ENCODE measurements around the gene ATF7IP2. TPM values are rescaled to one million over a fixed set of nuclear protein-coding genes. Genes with fewer than 3 reads are reported as not detected.
"Not testable (repeated sequence)": the region's sequence is repeated elsewhere in the genome, so short reads cannot be mapped to it uniquely, and the experiment has no call there.

The ATF7IP2 gene
- total RNA-seq, 1 donor from 2014 or later = 13.7 TPM

- ATAC-seq (no peak), DNase-seq (ENCODE audit: low spot score) (no peak)
- intact Hi-C loops (cut with DNase I) = loop anchor here (5.0 kb wide), 1 partner anchor 1713 kb away; no protein-coding TSS in a partner anchor
Measured at GRCh38 chr16:10368969-10369551, 16.8 kb upstream of the ATF7IP2 start.

- ATAC-seq = no peak
Measured at GRCh38 chr16:10370096-10370726, 15.7 kb upstream of the ATF7IP2 start.

GRCh38 chr16:10371592-10371991 is 14.3 kb upstream of the ATF7IP2 start:
- DNase-seq (ENCODE audit: low spot score) = no peak
- intact Hi-C loops (cut with DNase I) = no loop called here
- ATAC-seq = no peak

More at GRCh38 chr16:10370096-10370726, 15.7 kb upstream of the ATF7IP2 start:
- intact Hi-C loops (cut with DNase I) = no loop called here
- no peak for DNase-seq (ENCODE audit: low spot score)

GRCh38 chr16:10373556-10373955 is 12.3 kb upstream of the ATF7IP2 start:
- DNase-seq (ENCODE audit: low spot score) = no peak
- intact Hi-C loops (cut with DNase I) = no loop called here
- ATAC-seq = no peak

GRCh38 chr16:10376229-10376628 is 9.6 kb upstream of the ATF7IP2 start:
- no peak for ATAC-seq
- intact Hi-C loops (cut with DNase I) = no loop called here
- no peak for DNase-seq (ENCODE audit: low spot score)

- DNase-seq (ENCODE audit: low spot score) = no peak
- intact Hi-C loops (cut with DNase I) = no loop called here
- no peak for ATAC-seq
Measured at GRCh38 chr16:10383626-10384025, 2.2 kb upstream of the ATF7IP2 start.

GRCh38 chr16:10386517-10387100 is 748 bp downstream of the ATF7IP2 start:
- intact Hi-C loops (cut with DNase I) = no loop called here
- no peak for DNase-seq (ENCODE audit: low spot score)
- no peak for ATAC-seq

DNA sequence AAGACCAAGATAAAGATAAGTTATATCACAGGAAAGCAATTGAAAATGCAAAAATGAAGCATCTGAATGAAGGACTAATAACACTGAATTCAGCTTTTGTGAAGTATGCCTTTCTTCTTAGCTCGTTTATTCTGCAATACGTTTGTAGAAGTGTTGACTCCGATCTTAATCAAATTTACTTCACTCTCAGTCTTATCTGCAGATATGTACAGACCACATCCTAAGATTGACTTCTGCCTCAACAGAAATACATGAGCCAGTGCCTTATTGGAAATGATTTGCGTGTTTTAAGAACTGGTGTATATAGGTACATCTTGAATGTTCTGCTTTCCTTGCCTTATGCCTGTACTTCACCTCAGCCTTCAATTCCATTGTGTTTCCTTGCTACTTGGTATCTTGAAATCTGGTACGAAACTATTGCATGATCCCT is 1.3 kb downstream of the ATF7IP2 start:
- ATAC-seq (no peak), DNase-seq (ENCODE audit: low spot score) (no peak)
- intact Hi-C loops (cut with DNase I) = no loop called here

- no peak for ATAC-seq
- intact Hi-C loops (cut with DNase I) = no loop called here
- no peak for DNase-seq (ENCODE audit: low spot score)
Measured at GRCh38 chr16:10388988-10389387, 3.1 kb downstream of the ATF7IP2 start.

GRCh38 chr16:10390330-10390729 is 4.5 kb downstream of the ATF7IP2 start:
- intact Hi-C loops (cut with DNase I) = no loop called here
- no peak for DNase-seq (ENCODE audit: low spot score)
- ATAC-seq = no peak

DNA sequence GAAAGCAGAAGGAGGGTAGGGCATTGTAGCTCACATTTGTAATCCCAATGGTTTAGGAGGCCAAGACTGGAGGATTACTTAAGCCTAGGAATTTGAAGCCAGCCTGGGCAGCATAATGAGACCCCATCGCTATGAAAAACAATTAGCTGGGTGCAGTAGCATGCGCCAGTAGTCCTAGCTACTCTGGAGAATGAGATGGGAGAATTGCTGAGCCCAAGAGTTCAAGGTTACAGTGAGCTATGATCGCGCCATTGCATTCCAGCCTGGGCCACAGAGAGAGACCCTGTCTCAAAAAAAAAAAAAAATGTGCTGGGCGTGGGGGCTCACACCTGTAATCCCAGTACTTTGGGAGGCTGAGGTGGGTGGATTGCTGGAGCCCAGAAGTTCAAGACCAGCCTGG is 5.0 kb downstream of the ATF7IP2 start:
- ATAC-seq (no peak), DNase-seq (ENCODE audit: low spot score) (no peak)
- intact Hi-C loops (cut with DNase I) = no loop called here

GRCh38 chr16:10391339-10391738 is 5.5 kb downstream of the ATF7IP2 start:
- no peak for DNase-seq (ENCODE audit: low spot score)
- ATAC-seq = no peak
- intact Hi-C loops (cut with DNase I) = no loop called here

DNA sequence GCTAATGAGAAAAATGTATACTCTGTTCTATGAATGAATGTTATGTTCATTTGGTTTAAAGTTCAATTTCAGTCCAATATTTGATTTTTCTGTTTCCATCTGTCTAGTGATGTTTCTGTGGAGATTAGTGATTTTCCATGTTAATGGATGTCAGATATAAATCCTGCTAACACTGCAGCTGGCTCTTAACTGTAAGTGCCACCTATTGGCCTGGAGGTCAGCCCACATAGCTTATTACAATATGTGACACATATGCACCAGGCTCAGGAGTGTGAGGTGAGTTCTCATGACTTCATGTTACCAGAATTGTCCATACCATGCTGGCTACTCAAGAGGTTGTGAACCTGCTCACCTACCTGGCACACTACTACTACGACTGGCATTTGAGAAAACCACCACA is 17.1 kb downstream of the ATF7IP2 start:
- ATAC-seq (no peak), DNase-seq (ENCODE audit: low spot score) (no peak)
- intact Hi-C loops (cut with DNase I) = no loop called here

- no peak for ATAC-seq
- intact Hi-C loops (cut with DNase I) = no loop called here
- DNase-seq (ENCODE audit: low spot score) = no peak
Measured at GRCh38 chr16:10405386-10405939, 19.6 kb downstream of the ATF7IP2 start.

DNA sequence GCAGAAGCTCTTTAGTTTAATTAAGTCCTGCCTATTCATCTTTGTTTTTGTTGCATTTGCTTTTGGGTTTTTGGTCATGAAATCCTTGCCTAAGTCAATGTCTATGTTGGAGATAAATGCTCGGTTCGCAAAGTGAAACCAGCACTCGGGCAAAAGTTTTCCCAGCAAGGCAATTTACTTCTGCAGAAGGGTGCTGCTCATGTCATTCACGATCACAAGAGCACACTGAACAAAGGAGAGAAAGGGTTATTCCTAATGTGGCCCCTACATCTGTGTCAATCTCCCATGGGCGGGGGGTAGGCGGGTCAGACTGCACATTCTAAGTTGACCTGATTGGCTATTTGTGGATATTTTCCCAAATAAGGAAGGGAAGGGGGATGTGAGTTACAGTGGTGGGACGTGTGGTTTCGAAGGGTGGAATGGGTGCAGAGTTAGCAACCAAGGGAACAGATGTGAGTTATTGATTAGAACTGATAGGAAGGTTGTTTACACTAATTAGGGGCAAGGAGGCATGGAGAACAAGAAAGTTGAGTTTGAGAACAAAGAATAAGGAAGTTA is 23.0 kb downstream of the ATF7IP2 start:
- DNase-seq (ENCODE audit: low spot score) = no peak
- no peak for ATAC-seq
- intact Hi-C loops (cut with DNase I) = no loop called here

GRCh38 chr16:10409713-10410112 is 23.9 kb downstream of the ATF7IP2 start:
- ATAC-seq; intact Hi-C loops (cut with DNase I); DNase-seq (ENCODE audit: low spot score): not testable (repeated sequence)

GRCh38 chr16:10410469-10410868 is 24.6 kb downstream of the ATF7IP2 start:
- no peak for DNase-seq (ENCODE audit: low spot score)
- intact Hi-C loops (cut with DNase I) = no loop called here
- ATAC-seq = no peak

GRCh38 chr16:10412935-10413601 is 27.2 kb downstream of the ATF7IP2 start:
- no peak for DNase-seq (ENCODE audit: low spot score)
- intact Hi-C loops (cut with DNase I) = no loop called here
- no peak for ATAC-seq

GRCh38 chr16:10418204-10418603 is 32.3 kb downstream of the ATF7IP2 start:
- intact Hi-C loops (cut with DNase I); ATAC-seq; DNase-seq (ENCODE audit: low spot score): not testable (repeated sequence)
